NCI-H2107 treated with DMSO at 0.1 percent for 48 hours (cell line): ENCODE results near the gene PRKCZ.

Source experiments
- DNase-seq: peaks from one replicate; lab custom pipeline; 2025; ENCODE audit not compliant: unreplicated experiment; lab: John Stamatoyannopoulos, UW

PRKCZ gene

GRCh38 chr1:2100780-2101108 lies 50.5 kb downstream of the PRKCZ start:
- no peak for DNase-seq

GRCh38 chr1:2101531-2101930 lies 51.3 kb downstream of the PRKCZ start:
- no peak for DNase-seq

- DNase-seq = no peak
Measured at GRCh38 chr1:2101946-2102345, 51.7 kb downstream of the PRKCZ start.

DNA sequence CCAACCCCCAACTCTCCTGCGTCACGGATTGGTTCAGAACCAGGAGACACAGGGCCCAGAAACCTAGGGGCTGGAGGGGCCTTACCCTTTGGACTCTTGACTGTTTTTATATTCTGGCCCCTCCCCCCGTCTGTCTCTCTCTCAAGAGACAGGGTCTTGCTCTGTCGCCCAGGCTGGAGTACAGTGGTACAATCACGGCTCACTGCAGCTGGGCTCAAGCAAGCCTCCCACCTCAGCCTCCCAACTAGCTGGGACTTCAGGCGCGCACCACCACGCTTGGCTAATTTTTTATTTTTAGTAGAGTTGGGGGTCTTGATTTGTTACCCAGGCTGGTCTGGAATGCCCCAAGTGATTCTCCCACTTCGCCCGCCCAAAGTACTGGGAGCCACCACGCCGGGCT lies 52.5 kb downstream of the PRKCZ start:
- DNase-seq = no peak

DNA sequence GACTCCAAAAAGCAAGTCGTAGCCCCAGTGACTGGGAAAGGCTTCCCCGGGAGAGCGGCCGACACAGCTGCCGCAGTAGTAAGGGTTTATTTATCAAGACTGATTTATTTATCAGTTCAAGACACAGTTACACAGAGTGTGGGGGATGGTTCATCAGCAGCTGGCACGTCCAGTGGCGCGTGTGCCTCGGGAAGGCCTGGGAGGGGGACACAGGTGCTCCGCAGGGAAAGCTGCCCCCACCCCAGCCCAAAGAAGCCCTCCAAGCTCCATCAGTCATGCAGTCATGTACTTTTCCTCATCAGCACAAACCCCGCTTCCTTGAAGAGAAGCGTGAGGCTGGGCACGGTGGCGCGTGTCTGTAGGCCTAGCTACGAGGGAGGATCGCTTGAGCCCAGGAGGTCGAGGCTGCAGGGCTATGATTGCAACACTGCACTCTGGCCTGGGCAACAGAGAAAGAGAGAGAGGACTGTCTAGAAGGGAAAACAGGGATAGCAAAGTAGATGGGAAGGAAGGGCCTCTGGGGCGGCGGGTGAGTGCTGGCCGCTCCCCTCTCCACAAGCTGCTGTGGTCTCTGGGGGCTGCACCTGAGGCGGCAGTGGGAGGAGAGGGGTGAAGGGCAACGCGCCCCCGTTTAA lies 53.2 kb downstream of the PRKCZ start:
- DNase-seq = no peak

GRCh38 chr1:2103901-2104590 lies 53.8 kb downstream of the PRKCZ start:
- no peak for DNase-seq

GRCh38 chr1:2104621-2105427 lies 54.6 kb downstream of the PRKCZ start:
- DNase-seq = no peak

DNA sequence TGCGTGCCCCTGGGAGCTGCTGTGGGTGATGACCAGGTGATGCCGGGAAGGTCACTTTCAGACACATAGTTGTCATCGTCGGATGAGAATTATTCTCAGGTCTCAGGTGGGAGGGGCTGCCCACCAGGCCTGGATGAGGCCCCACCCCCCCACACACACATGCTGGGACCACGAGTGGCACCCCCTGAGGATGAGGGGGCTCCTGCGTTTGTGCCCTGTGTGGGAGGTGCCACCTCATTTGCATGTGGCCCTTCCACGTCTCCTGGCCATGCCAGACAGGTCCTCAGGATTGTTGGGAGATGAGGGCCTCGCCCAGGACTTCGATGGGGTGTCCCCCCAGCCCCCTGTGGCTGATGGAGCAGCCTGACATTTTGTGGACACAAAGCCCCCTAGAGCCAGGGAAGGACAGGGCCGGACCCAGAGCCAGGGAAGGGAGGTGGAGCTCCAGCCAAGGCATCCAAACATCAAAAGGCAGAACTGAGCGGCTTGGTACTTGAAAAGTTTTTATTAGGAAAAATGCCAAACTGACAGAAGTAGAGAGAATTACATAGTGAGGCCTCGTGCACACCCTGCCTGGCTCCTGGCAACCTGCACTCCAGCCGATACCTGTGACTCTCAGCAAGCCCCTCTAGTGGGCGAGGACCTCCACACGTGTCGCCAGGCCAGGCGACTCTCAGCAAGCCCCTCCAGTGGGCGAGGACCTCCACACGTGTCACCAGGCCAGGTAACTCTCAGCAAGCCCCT lies 55.7 kb downstream of the PRKCZ start:
- no peak for DNase-seq

DNA sequence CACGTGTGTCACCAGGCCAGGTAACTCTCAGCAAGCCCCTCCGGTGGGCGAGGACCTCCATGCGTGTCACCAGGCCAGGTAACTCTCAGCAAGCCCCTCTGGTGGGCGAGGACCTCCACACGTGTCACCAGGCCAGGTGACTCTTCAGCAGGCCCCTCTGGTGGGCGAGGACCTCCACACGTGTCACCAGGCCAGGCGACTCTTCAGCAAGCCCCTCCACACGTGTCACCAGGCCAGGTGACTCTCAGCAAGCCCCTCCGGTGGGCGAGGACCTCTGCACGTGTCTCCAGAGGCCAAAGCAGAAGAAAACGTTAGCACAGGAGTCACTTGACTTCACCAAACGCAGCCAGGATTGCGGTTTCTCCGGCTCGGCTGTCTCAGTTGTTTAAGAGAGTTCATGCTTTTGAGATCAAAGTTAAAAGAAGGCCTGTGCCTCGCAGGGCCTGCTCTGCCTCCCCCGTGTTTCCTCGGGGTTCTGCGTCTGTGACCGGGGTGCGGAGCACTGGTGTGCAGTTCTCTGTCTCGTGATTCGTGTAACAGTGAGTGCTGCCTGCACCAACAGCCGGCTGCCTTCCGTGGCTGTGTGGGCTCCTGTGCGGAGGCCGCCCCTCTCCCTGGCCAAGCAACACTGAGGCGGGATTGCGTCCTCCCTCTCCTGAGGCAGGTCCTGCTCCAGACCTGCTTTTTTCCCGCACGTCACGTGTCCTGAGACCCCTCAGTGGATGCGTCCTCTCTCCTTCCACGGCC lies 56.6 kb downstream of the PRKCZ start:
- DNase-seq = no peak

- DNase-seq = no peak
Measured at GRCh38 chr1:2107586-2108212, 57.5 kb downstream of the PRKCZ start.

- no peak for DNase-seq
Measured at GRCh38 chr1:2108213-2108876, 58.1 kb downstream of the PRKCZ start.

GRCh38 chr1:2108877-2109580 lies 58.8 kb downstream of the PRKCZ start:
- no peak for DNase-seq

DNA sequence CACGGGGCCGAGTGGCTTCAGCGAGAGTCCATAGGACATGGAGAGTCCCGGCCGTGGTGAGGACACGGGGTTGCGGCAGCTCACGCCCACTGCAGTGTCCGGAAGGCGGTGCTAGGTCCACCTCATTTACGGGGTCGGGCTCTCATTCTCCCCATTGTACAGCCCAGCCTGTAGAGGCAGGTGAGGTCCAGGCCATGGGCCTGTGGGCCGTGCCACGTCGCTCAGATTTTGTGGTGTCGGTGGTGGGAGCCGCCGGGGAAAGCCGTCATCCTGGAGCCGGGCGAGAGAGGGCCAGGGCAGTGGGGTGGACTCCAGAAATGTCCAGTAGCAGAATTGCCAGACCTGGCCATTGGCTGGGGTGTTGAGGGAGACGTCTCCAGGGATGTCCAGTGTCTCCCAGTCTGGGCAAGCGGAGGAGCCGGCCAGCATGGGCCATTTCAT lies 59.4 kb downstream of the PRKCZ start:
- DNase-seq = no peak

DNA sequence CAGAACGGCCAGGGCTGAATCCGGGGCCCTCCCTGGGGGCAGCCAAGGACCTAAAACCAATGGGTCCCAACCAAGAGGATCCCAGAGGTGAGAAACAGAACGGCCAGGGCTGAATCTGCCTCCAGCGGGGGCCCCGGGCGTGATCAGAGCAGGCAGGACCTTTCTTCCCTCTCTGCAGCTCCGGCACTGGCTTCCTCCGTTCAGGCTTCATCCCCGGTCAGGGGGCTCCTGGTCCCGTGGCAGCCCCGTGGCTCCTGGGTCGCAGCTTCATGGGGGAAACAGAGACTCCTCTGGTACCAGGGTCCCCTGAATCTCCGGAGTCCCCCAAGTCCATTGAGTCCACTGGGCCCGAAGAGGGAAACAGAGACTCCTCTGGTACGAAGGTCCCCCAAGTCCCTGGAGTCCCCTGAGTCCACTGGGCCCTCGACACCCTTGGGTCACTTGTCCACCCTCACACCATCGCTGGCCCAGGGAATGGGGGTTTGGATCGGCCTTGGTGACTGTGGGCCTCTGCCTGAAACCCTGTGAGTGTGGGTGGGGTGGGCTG lies 60.1 kb downstream of the PRKCZ start:
- DNase-seq = no peak

- DNase-seq = no peak
Measured at GRCh38 chr1:2110738-2111673, 60.8 kb downstream of the PRKCZ start.

GRCh38 chr1:2111674-2112035 lies 61.4 kb downstream of the PRKCZ start:
- DNase-seq = no peak

- DNase-seq = no peak
Measured at GRCh38 chr1:2112280-2112701, 62.1 kb downstream of the PRKCZ start.

DNA sequence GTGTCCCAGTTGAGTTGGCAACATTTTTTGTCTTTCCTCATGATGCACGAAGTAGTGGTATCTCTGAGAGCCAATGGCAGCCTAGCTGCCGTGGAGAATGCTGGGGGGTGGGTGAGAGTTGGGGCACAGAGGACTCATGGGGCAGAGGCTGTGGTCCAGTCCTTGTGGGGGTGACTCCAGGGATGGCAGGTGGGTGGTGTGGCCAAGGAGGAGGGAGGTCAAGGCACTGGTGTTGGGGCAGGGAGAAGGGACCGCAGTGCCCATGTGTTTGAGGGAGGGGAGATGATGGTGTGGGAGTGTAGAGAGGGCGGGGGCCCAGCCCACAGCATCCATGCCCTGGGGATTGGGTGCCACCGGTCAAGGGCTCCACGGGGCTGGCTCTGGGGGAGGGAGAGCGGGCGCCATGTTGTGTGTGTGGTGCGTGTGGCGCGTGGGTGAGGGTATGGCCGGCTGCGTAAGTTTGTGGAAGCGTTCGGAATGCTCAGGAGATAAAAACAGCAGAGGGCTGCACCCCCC lies 63.5 kb downstream of the PRKCZ start:
- DNase-seq = no peak
